A673 (cell line): Measurements from ENCODE around the gene ZNF107.

ENCODE experiments used
- CTCF ChIP-seq: fragments of 300-800, 200-600 bp; sonication (generic); conservative IDR thresholded peaks from 2 replicates; pipeline ENCODE4 v1.5.1; 2017; ENCODE audit warnings: low read depth, mild to moderate bottlenecking, antibody characterized with exemption, low read length, moderate library complexity, mixed read lengths
- EZH2 ChIP-seq: fragments of 200-600 bp; sonication (generic); IDR thresholded peaks from 2 replicates; pipeline ENCODE4 v1.6.1; 2017; ENCODE audit warnings: borderline replicate concordance, low read depth, mild to moderate bottlenecking, mixed read lengths, antibody characterized with exemption, low read length; ENCODE audit not compliant: poor library complexity, severe bottlenecking

GRCh38 chr7:64618785-64619456 lies 47.0 kb upstream of the ZNF107 start:
- TF ChIP-seq CTCF (peak; percentile 57), EZH2 (no peak)
